Measurements from ENCODE around the gene ALPK1. TPM values are rescaled to one million over a fixed set of nuclear protein-coding genes. Genes with fewer than 3 reads are reported as not detected.

ALPK1 gene
- total and polyA plus RNA-seq, 4 donors = 2.8 to 14.0 (median 4.7) TPM

- TF ChIP-seq MAX (IDR thresholded peaks at IDR 0.05) (no peak), YY1 (IDR thresholded peaks at IDR 0.05) (no peak), NR2F2 (IDR thresholded peaks at IDR 0.05) (no peak), HNF4A (conservative IDR thresholded peaks at IDR 0.05) (no peak), EGR1 (IDR thresholded peaks at IDR 0.05; ENCODE audit: low read depth in 2 of 2) (no peak), GABPA (IDR thresholded peaks at IDR 0.05 in 1 of 2, conservative IDR thresholded peaks at IDR 0.05 in 1 of 2) (no peak), FOXA2 (IDR thresholded peaks at IDR 0.05) (no peak), RXRA (IDR thresholded peaks at IDR 0.05) (no peak), CTCF (IDR thresholded peaks at IDR 0.05; ENCODE audit: low read depth, low read length, missing input control) (no peak), ZBTB33 (IDR thresholded peaks at IDR 0.05) (no peak), HNF4G (IDR thresholded peaks at IDR 0.05) (no peak), SP1 (IDR thresholded peaks at IDR 0.05) (no peak), JUND (IDR thresholded peaks at IDR 0.05) (no peak)
- H3K27ac ChIP-seq (ENCODE audit: low read depth in 1 of 2, low read length in 2 of 2) = no peak overlapping the region
- H3K36me3 ChIP-seq (ENCODE audit: control insufficient read depth in 4 of 4, insufficient read depth in 3 of 4, low read depth in 1 of 4, low read length in 3 of 4) = peaks cover 0 to 4% (median 2%) of the 10 kb centered on the region in 4 donors
- 87% methylated on average over 1 of the region's 1 CpG for WGBS
- no peaks in the 10 kb centered on the region for H3K27me3 ChIP-seq (ENCODE audit: control insufficient read depth in 4 of 4, insufficient read depth in 4 of 4, low read length in 3 of 4)
- H3K4me3 ChIP-seq (ENCODE audit: low read depth in 1 of 3, low read length in 3 of 3) = no peak overlapping the region
- no peaks in the 10 kb centered on the region for H3K4me1 ChIP-seq (ENCODE audit: control insufficient read depth in 4 of 4, insufficient read depth in 4 of 4, low read length in 3 of 4)
- H3K9ac ChIP-seq (ENCODE audit: low read depth in 1 of 2, low read length in 2 of 2) = no peak overlapping the region
- H3K9me3 ChIP-seq (ENCODE audit: control insufficient read depth in 4 of 4, low read length in 3 of 4) = no peaks in the 10 kb centered on the region
- no peak for DNase-seq (ENCODE audit: low spot score)
Observed at GRCh38 chr4:112270051-112270450, 27.1 kb upstream of the ALPK1 start.

GRCh38 chr4:112270640-112271421 is 26.3 kb upstream of the ALPK1 start:
- no peaks in the 10 kb centered on the region for H3K27me3 ChIP-seq (ENCODE audit: control insufficient read depth in 4 of 4, insufficient read depth in 4 of 4, low read length in 3 of 4)
- TF ChIP-seq RAD21 (IDR thresholded peaks at IDR 0.05) (no peak), YY1 (IDR thresholded peaks at IDR 0.05) (no peak)
- H3K27ac ChIP-seq (ENCODE audit: low read depth in 1 of 2, low read length in 2 of 2) = no peak overlapping the region
- H3K9ac ChIP-seq (ENCODE audit: low read depth in 1 of 2, low read length in 2 of 2) = no peak overlapping the region
- H3K36me3 ChIP-seq (ENCODE audit: control insufficient read depth in 4 of 4, insufficient read depth in 3 of 4, low read depth in 1 of 4, low read length in 3 of 4) = peaks cover 0 to 3% (median 0%) of the 10 kb centered on the region in 4 donors
- no peak for DNase-seq (ENCODE audit: low spot score)
- H3K9me3 ChIP-seq (ENCODE audit: control insufficient read depth in 4 of 4, low read length in 3 of 4) = no peaks in the 10 kb centered on the region
- no peak overlapping the region for H3K4me3 ChIP-seq (ENCODE audit: low read depth in 1 of 3, low read length in 3 of 3)
- WGBS = 86% methylated on average over 8 of the region's 8 CpGs
- no peaks in the 10 kb centered on the region for H3K4me1 ChIP-seq (ENCODE audit: control insufficient read depth in 4 of 4, insufficient read depth in 4 of 4, low read length in 3 of 4)

GRCh38 chr4:112272292-112272691 is 24.9 kb upstream of the ALPK1 start:
- H3K4me1 ChIP-seq (ENCODE audit: control insufficient read depth in 4 of 4, insufficient read depth in 4 of 4, low read length in 3 of 4) = no peaks in the 10 kb centered on the region
- H3K4me3 ChIP-seq (ENCODE audit: low read depth in 1 of 3, low read length in 3 of 3) = no peak overlapping the region
- 95% methylated on average over 4 of the region's 4 CpGs for WGBS
- no peaks in the 10 kb centered on the region for H3K27me3 ChIP-seq (ENCODE audit: control insufficient read depth in 4 of 4, insufficient read depth in 4 of 4, low read length in 3 of 4)
- TF ChIP-seq NR2F2 (IDR thresholded peaks at IDR 0.05) (no peak), SP1 (IDR thresholded peaks at IDR 0.05) (no peak), RXRA (IDR thresholded peaks at IDR 0.05) (no peak), MAX (IDR thresholded peaks at IDR 0.05) (no peak), ZBTB33 (IDR thresholded peaks at IDR 0.05) (no peak), ATF3 (IDR thresholded peaks at IDR 0.05) (no peak), HNF4A (conservative IDR thresholded peaks at IDR 0.05) (no peak), CTCF (IDR thresholded peaks at IDR 0.05; ENCODE audit: low read depth, low read length, missing input control) (no peak), JUND (IDR thresholded peaks at IDR 0.05) (no peak), HNF4G (IDR thresholded peaks at IDR 0.05) (no peak), FOXA2 (IDR thresholded peaks at IDR 0.05) (no peak), FOXA1 (IDR thresholded peaks at IDR 0.05) (no peak), RAD21 (IDR thresholded peaks at IDR 0.05) (no peak)
- peaks cover 0 to 7% (median 3%) of the 10 kb centered on the region in 4 donors for H3K36me3 ChIP-seq (ENCODE audit: control insufficient read depth in 4 of 4, insufficient read depth in 3 of 4, low read depth in 1 of 4, low read length in 3 of 4)
- H3K9ac ChIP-seq (ENCODE audit: low read depth in 1 of 2, low read length in 2 of 2) = no peak overlapping the region
- H3K27ac ChIP-seq (ENCODE audit: low read depth in 1 of 2, low read length in 2 of 2) = no peak overlapping the region
- no peaks in the 10 kb centered on the region for H3K9me3 ChIP-seq (ENCODE audit: control insufficient read depth in 4 of 4, low read length in 3 of 4)
- DNase-seq (ENCODE audit: low spot score) = no peak
